GM19193 (cell line): Measurements from ENCODE around the gene KLHL29.

ENCODE experiments used
- POLR2A ChIP-seq: IDR thresholded peaks from 4 replicates; pipeline ENCODE4 v1.6.1; 2011; ENCODE audit not compliant: insufficient read depth, insufficient read length; ENCODE audit errors: extremely low read depth

KLHL29 gene

GRCh38 chr2:23559561-23560239, 174.7 kb downstream of the KLHL29 start:
- no peak for TF ChIP-seq POLR2A

GRCh38 chr2:23561088-23561487, 176.1 kb downstream of the KLHL29 start:
- TF ChIP-seq POLR2A = no peak

- no peak for TF ChIP-seq POLR2A
Observed at GRCh38 chr2:23561544-23561943, 176.6 kb downstream of the KLHL29 start.

- TF ChIP-seq POLR2A = no peak
Observed at GRCh38 chr2:23562143-23562542, 177.2 kb downstream of the KLHL29 start.

- no peak for TF ChIP-seq POLR2A
Observed at GRCh38 chr2:23563151-23563550, 178.2 kb downstream of the KLHL29 start.

- TF ChIP-seq POLR2A = no peak
Observed at GRCh38 chr2:23563673-23564614, 179.0 kb downstream of the KLHL29 start.

- no peak for TF ChIP-seq POLR2A
Observed at GRCh38 chr2:23564615-23564960, 179.6 kb downstream of the KLHL29 start.

GRCh38 chr2:23565374-23565773, 180.4 kb downstream of the KLHL29 start:
- no peak for TF ChIP-seq POLR2A

GRCh38 chr2:23565814-23566213, 180.8 kb downstream of the KLHL29 start:
- no peak for TF ChIP-seq POLR2A

GRCh38 chr2:23566241-23567142, 181.5 kb downstream of the KLHL29 start:
- TF ChIP-seq POLR2A = no peak

GRCh38 chr2:23567161-23567756, 182.3 kb downstream of the KLHL29 start:
- TF ChIP-seq POLR2A = no peak

GRCh38 chr2:23568211-23568610, 183.2 kb downstream of the KLHL29 start:
- TF ChIP-seq POLR2A = no peak

GRCh38 chr2:23568626-23569190, 183.7 kb downstream of the KLHL29 start:
- TF ChIP-seq POLR2A = no peak

- TF ChIP-seq POLR2A = no peak
Observed at GRCh38 chr2:23569761-23570365, 184.9 kb downstream of the KLHL29 start.
